GM12865 (cell line): ENCODE measurements around the gene UBE2U.
A peak's percentile ranks its signal among the peaks of the same experiment; 100 is the strongest.

Experiments
- DNase-seq: peaks from one replicate; pipeline ENCODE4 v3.0.0; 2010; ENCODE audit warnings: low read depth
- H3K4me3 ChIP-seq: 2 replicates; pipeline ENCODE4 v1.5.1; 2011; ENCODE audit warnings: mild to moderate bottlenecking, low read depth, low read length, control low read depth
- CTCF ChIP-seq: IDR thresholded peaks from 2 replicates; pipeline ENCODE4 v1.5.1; 2011; ENCODE audit warnings: low read length, control low read depth, low read depth, inconsistent platforms; ENCODE audit not compliant: insufficient read depth; ENCODE audit errors: missing control alignments

UBE2U gene

GRCh38 chr1:64263856-64264255 lies 60.4 kb downstream of the UBE2U start:
- TF ChIP-seq CTCF = no peak
- no peak for DNase-seq

GRCh38 chr1:64265141-64265540 lies 61.7 kb downstream of the UBE2U start:
- no peak for TF ChIP-seq CTCF
- DNase-seq = no peak

More at GRCh38 chr1:64263856-64264255, 60.4 kb downstream of the UBE2U start:
- H3K4me3 ChIP-seq = no peak overlapping the region

GRCh38 chr1:64266991-64267390 lies 63.6 kb downstream of the UBE2U start:
- H3K4me3 ChIP-seq = no peak overlapping the region
- TF ChIP-seq CTCF = no peak
- no peak for DNase-seq

More at GRCh38 chr1:64265141-64265540, 61.7 kb downstream of the UBE2U start:
- H3K4me3 ChIP-seq = no peak overlapping the region

GRCh38 chr1:64268653-64269557 lies 65.5 kb downstream of the UBE2U start:
- peak; percentile 79 for DNase-seq
- no peak overlapping the region for H3K4me3 ChIP-seq
- TF ChIP-seq CTCF = peak; percentile 66

- no peak for DNase-seq
- H3K4me3 ChIP-seq = no peak overlapping the region
- TF ChIP-seq CTCF = no peak
Observed at GRCh38 chr1:64269558-64269884, 66.1 kb downstream of the UBE2U start.

GRCh38 chr1:64280001-64280400 lies 76.6 kb downstream of the UBE2U start:
- no peak for DNase-seq
- H3K4me3 ChIP-seq = no peak overlapping the region
- TF ChIP-seq CTCF = no peak

GRCh38 chr1:64282351-64282750 lies 78.9 kb downstream of the UBE2U start:
- DNase-seq = no peak
- no peak overlapping the region for H3K4me3 ChIP-seq
- TF ChIP-seq CTCF = no peak
